Trophoblast cell (in vitro differentiated cells and primary cell): ENCODE measurements around the gene PCLAF.
A peak's percentile ranks its signal among the peaks of the same experiment; 100 is the strongest.
"Not testable (repeated sequence)": the region's sequence is repeated elsewhere in the genome, so short reads cannot be mapped to it uniquely, and the experiment has no call there.

ENCODE experiments used
- DNase-seq, 2 donors: peaks; one replicate each; pipeline ENCODE4 v3.0.0-alpha.2; 2016
- H2AFZ ChIP-seq: 2 replicates; pipeline ENCODE4 v1.6.1; 2013; ENCODE audit warnings: low read length, moderate library complexity, mild to moderate bottlenecking; ENCODE audit not compliant: insufficient read depth, poor library complexity
- H2AK5ac ChIP-seq: 2 replicates; pipeline ENCODE4 v1.6.1; 2013; ENCODE audit warnings: mild to moderate bottlenecking, low read length
- H2BK120ac ChIP-seq: 2 replicates; pipeline ENCODE4 v1.6.1; 2013; ENCODE audit warnings: low read length, mild to moderate bottlenecking, moderate library complexity; ENCODE audit not compliant: insufficient read depth, poor library complexity
- H2BK12ac ChIP-seq: 2 replicates; pipeline ENCODE4 v1.6.1; 2013; ENCODE audit warnings: mild to moderate bottlenecking, low read length, moderate library complexity
- H2BK5ac ChIP-seq: 2 replicates; pipeline ENCODE4 v1.6.1; 2013; ENCODE audit warnings: low read length, low read depth, moderate library complexity, mild to moderate bottlenecking; ENCODE audit not compliant: poor library complexity
- H3K14ac ChIP-seq: 2 replicates; pipeline ENCODE4 v1.6.1; 2013; ENCODE audit warnings: mild to moderate bottlenecking, low read length
- H3K18ac ChIP-seq: 2 replicates; pipeline ENCODE4 v1.6.1; 2013; ENCODE audit warnings: mild to moderate bottlenecking, low read length
- H3K23ac ChIP-seq: 2 replicates; pipeline ENCODE4 v1.6.1; 2013; ENCODE audit warnings: low read length
- H3K27ac ChIP-seq: 2 replicates; pipeline ENCODE4 v1.5.1; 2013; ENCODE audit warnings: low read depth, mild to moderate bottlenecking, inconsistent platforms, low read length, moderate library complexity
- H3K27me3 ChIP-seq: 2 replicates; pipeline ENCODE4 v1.6.1; 2013; ENCODE audit warnings: inconsistent platforms, mild to moderate bottlenecking, low read length, moderate library complexity; ENCODE audit not compliant: insufficient read depth
- H3K36me3 ChIP-seq, 2 experiments: 1 replicate in 1 of 2; 2 replicates in 1 of 2; pipeline ENCODE4 v1.6.1; 2013; ENCODE audit warnings: low read length in 2 of 2, mild to moderate bottlenecking in 2 of 2, moderate library complexity in 1 of 2; ENCODE audit not compliant: insufficient read depth in 2 of 2, control insufficient read depth in 1 of 2
- H3K4ac ChIP-seq: 2 replicates; pipeline ENCODE4 v1.6.1; 2013; ENCODE audit warnings: low read depth, mild to moderate bottlenecking, low read length, moderate library complexity
- H3K4me1 ChIP-seq, 2 experiments: 1 replicate in 1 of 2; 2 replicates in 1 of 2; pipeline ENCODE4 v1.6.1; 2013; ENCODE audit warnings: low read length in 2 of 2, mild to moderate bottlenecking in 2 of 2, moderate library complexity in 1 of 2; ENCODE audit not compliant: insufficient read depth in 2 of 2, control insufficient read depth in 1 of 2
- H3K4me2 ChIP-seq: 2 replicates; pipeline ENCODE4 v1.6.1; 2013; ENCODE audit warnings: inconsistent platforms, mild to moderate bottlenecking, low read length, moderate library complexity
- H3K4me3 ChIP-seq: 2 replicates; pipeline ENCODE4 v1.5.1; 2013; ENCODE audit warnings: mild to moderate bottlenecking, low read depth, low read length, inconsistent platforms
- H3K79me1 ChIP-seq: one replicate; pipeline ENCODE4 v1.6.1; 2013; ENCODE audit warnings: low read length
- H3K79me2 ChIP-seq: 2 replicates; pipeline ENCODE4 v1.6.1; 2013; ENCODE audit warnings: low read length, mild to moderate bottlenecking; ENCODE audit not compliant: control insufficient read depth, insufficient read depth, poor library complexity
- H3K9ac ChIP-seq: 2 replicates; pipeline ENCODE4 v1.6.1; 2013; ENCODE audit warnings: mild to moderate bottlenecking, low read length
- H3K9me3 ChIP-seq: 2 replicates; pipeline ENCODE4 v1.6.1; 2013; ENCODE audit warnings: low read depth, mild to moderate bottlenecking, control low read depth, inconsistent platforms, low read length; ENCODE audit not compliant: insufficient read depth
- H4K12ac ChIP-seq: 2 replicates; pipeline ENCODE4 v1.6.1; 2013; ENCODE audit warnings: low read depth, mild to moderate bottlenecking, low read length, moderate library complexity
- H4K8ac ChIP-seq: 2 replicates; pipeline ENCODE4 v1.6.1; 2013; ENCODE audit warnings: low read depth, mild to moderate bottlenecking, low read length, moderate library complexity
- H4K91ac ChIP-seq: one replicate; pipeline ENCODE4 v1.6.1; 2013; ENCODE audit warnings: low read depth, mild to moderate bottlenecking, low read length, moderate library complexity
- WGBS: extraction: QIAGEN DNeasy Blood & Tissue Kit; methylation state at CpG from one replicate; pipeline ENCODE4 v1.1.7; 2013; ENCODE audit warnings: missing lambda C conversion rate; ENCODE audit not compliant: insufficient read length, insufficient coverage; ENCODE audit errors: extremely low coverage; 5-methylcytosine and 5-hydroxymethylcytosine counted together

Gene PCLAF

GRCh38 chr15:64326458-64326857 lies 54.8 kb downstream of the PCLAF start:
- no CpG with 5 or more reads among the region's 20 CpGs for WGBS
- not testable (repeated sequence) for H2BK5ac ChIP-seq, H3K4ac ChIP-seq, H3K9me3 ChIP-seq, H3K4me2 ChIP-seq, H3K79me1 ChIP-seq, H3K4me1 ChIP-seq, H2BK120ac ChIP-seq, H4K8ac ChIP-seq, H3K4me3 ChIP-seq, H3K79me2 ChIP-seq, H3K14ac ChIP-seq, H2BK12ac ChIP-seq, H3K27me3 ChIP-seq, H3K23ac ChIP-seq, H2AFZ ChIP-seq, H3K18ac ChIP-seq, H3K36me3 ChIP-seq, H4K12ac ChIP-seq, H3K9ac ChIP-seq, H4K91ac ChIP-seq, H2AK5ac ChIP-seq, H3K27ac ChIP-seq
- DNase-seq: peak in 1 of 2 donors; percentile 33

GRCh38 chr15:64324165-64324877 lies 56.9 kb downstream of the PCLAF start:
- no CpG with 5 or more reads among the region's 5 CpGs for WGBS
- no peaks in the 10 kb centered on the region for H3K9me3 ChIP-seq

GRCh38 chr15:64315216-64315615 lies 66.0 kb downstream of the PCLAF start:
- Histone ChIP-seq H3K9me3 (no peaks in the 10 kb centered on the region), H3K4me1 (no peaks in the 10 kb centered on the region), H3K36me3 (no peaks in the 10 kb centered on the region), H3K79me1 (no peaks in the 10 kb centered on the region), H3K27ac (no peak overlapping the region), H3K79me2 (no peaks in the 10 kb centered on the region), H3K23ac (no peak overlapping the region), H4K8ac (no peak overlapping the region), H4K12ac (no peak overlapping the region), H3K4ac (no peak overlapping the region), H3K9ac (no peak overlapping the region), H3K4me3 (no peak overlapping the region), H2AK5ac (no peak overlapping the region), H2BK5ac (no peak overlapping the region), H2BK120ac (no peak overlapping the region), H3K14ac (no peak overlapping the region), H3K27me3 (no peaks in the 10 kb centered on the region), H4K91ac (no peak overlapping the region), H3K18ac (no peak overlapping the region), H2AFZ (no peak overlapping the region), H2BK12ac (no peak overlapping the region), H3K4me2 (no peak overlapping the region)
- no CpG with 5 or more reads among the region's 4 CpGs for WGBS
- DNase-seq: no peak

More at GRCh38 chr15:64324165-64324877, 56.9 kb downstream of the PCLAF start:
- H2BK5ac ChIP-seq: no peak overlapping the region
- H2AFZ ChIP-seq: no peak overlapping the region
- no peak overlapping the region for H4K12ac ChIP-seq
- no peak overlapping the region for H2AK5ac ChIP-seq
- no peak for DNase-seq
- H3K9ac ChIP-seq: no peak overlapping the region
- no peaks in the 10 kb centered on the region for H3K79me1 ChIP-seq
- H3K18ac ChIP-seq: no peak overlapping the region
- H3K27me3 ChIP-seq: no peaks in the 10 kb centered on the region
- H3K27ac ChIP-seq: no peak overlapping the region
- no peaks in the 10 kb centered on the region for H3K79me2 ChIP-seq
- H3K36me3 ChIP-seq: no peaks in the 10 kb centered on the region
- no peak overlapping the region for H2BK12ac ChIP-seq
- H3K4me3 ChIP-seq: no peak overlapping the region
- H3K4me1 ChIP-seq: no peaks in the 10 kb centered on the region
- H3K4ac ChIP-seq: no peak overlapping the region
- no peak overlapping the region for H4K91ac ChIP-seq
- H2BK120ac ChIP-seq: no peak overlapping the region
- H3K14ac ChIP-seq: no peak overlapping the region
- H4K8ac ChIP-seq: no peak overlapping the region
- no peak overlapping the region for H3K4me2 ChIP-seq
- H3K23ac ChIP-seq: no peak overlapping the region

- no peak overlapping the region for H4K91ac ChIP-seq
- no peaks in the 10 kb centered on the region for H3K79me1 ChIP-seq
- DNase-seq: no peak
- H3K9me3 ChIP-seq: no peaks in the 10 kb centered on the region
- no peak overlapping the region for H3K4me3 ChIP-seq
- no peaks in the 10 kb centered on the region for H3K36me3 ChIP-seq
- no peak overlapping the region for H3K27ac ChIP-seq
- no peak overlapping the region for H2BK120ac ChIP-seq
- no peak overlapping the region for H3K4me2 ChIP-seq
- no peak overlapping the region for H3K18ac ChIP-seq
- H2AK5ac ChIP-seq: no peak overlapping the region
- no peak overlapping the region for H3K23ac ChIP-seq
- no peaks in the 10 kb centered on the region for H3K27me3 ChIP-seq
- no peak overlapping the region for H4K12ac ChIP-seq
- H2AFZ ChIP-seq: no peak overlapping the region
- H3K4me1 ChIP-seq: no peaks in the 10 kb centered on the region
- no peak overlapping the region for H3K9ac ChIP-seq
- H3K4ac ChIP-seq: no peak overlapping the region
- no peak overlapping the region for H2BK12ac ChIP-seq
- no peak overlapping the region for H3K14ac ChIP-seq
- H2BK5ac ChIP-seq: no peak overlapping the region
- no peak overlapping the region for H4K8ac ChIP-seq
- no CpG with 5 or more reads among the region's 3 CpGs for WGBS
- no peaks in the 10 kb centered on the region for H3K79me2 ChIP-seq
These were observed 66.8 kb downstream of the PCLAF start for GRCh38 chr15:64314456-64314855.
